Central memory CD8-positive, alpha-beta T cell (primary cell): Measurements from ENCODE around the gene ZNF664.

Experiments
- ATAC-seq: fragments of 150-1000 bp; cut with Tn5 transposase; replicated peaks from 2 replicates; pipeline ENCODE4 v1.10.0; 2022; ENCODE audit warnings: mild to moderate bottlenecking, moderate FRiP score, moderate number of reproducible peaks; ENCODE audit not compliant: poor library complexity, severe bottlenecking; ENCODE audit errors: extremely low read depth
- DNase-seq, 2 donors: peaks; one replicate each; pipeline ENCODE4 v3.0.0; 2021; ENCODE audit warnings: low spot score in 2 of 2
- H3K27ac Mint-ChIP-seq: one replicate; pipeline ENCODE4 v1.8.0; 2022; ENCODE audit warnings: low read depth, mild to moderate bottlenecking, moderate library complexity, mixed read lengths
- H3K27me3 Mint-ChIP-seq: one replicate; pipeline ENCODE4 v1.8.0; 2022; ENCODE audit warnings: mixed read lengths
- H3K36me3 Mint-ChIP-seq: one replicate; pipeline ENCODE4 v1.8.0; 2022; ENCODE audit warnings: mild to moderate bottlenecking, moderate library complexity, mixed read lengths; ENCODE audit not compliant: insufficient read depth
- H3K4me1 Mint-ChIP-seq: one replicate; pipeline ENCODE4 v1.8.0; 2022; ENCODE audit warnings: mixed read lengths
- H3K4me3 Mint-ChIP-seq: one replicate; pipeline ENCODE4 v1.8.0; 2022; ENCODE audit warnings: mild to moderate bottlenecking, moderate library complexity, mixed read lengths
- H3K9me3 Mint-ChIP-seq: one replicate; pipeline ENCODE4 v1.8.0; 2022; ENCODE audit warnings: mixed read lengths

The ZNF664 gene

DNA sequence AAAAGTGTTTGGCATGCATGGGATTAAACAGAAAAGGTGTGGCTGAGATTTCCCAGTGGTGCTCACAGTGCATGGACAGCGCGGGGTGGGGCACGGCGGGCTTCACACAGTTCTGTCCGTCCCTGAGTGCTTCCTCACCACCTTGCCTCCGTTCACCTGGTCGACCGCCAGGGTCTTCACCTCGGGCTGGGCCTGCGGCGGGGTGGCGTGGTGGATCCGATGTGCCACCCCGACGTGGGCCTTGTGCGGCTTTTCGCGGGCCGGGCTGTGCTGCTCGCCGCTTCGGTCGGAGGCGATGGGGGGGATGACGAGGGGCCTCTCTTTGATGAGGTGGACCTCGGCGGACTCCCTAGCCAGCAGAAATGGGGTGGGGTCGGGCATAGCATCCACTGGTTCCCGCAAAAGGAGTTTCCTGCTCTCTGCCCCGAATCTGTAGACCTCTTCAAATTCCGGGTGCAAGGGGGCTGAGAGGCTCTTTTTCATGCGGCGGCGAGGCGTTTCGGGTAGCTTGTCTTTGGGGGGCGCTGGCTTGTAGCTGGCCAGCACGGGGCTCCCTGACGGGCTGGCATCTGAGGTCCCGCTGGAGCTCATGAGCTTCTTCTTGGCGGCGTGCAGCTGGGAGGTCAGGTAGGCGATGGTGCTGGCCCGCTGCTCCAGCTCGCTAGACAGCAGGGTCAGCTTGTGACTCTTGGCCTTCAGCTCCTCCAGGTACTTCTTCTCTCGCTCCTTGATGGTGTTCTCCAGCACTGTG, 35.9 kb upstream of the ZNF664 start:
- no peak for ATAC-seq
- Mint-ChIP-seq H3K27me3 (no peaks in the 10 kb centered on the region), H3K4me1 (peaks cover 51% of the 10 kb centered on the region), H3K9me3 (no peaks in the 10 kb centered on the region), H3K4me3 (peak overlapping the region; percentile 70), H3K36me3 (peaks cover 3% of the 10 kb centered on the region), H3K27ac (peak overlapping the region; percentile 90)
- DNase-seq: no peak

DNA sequence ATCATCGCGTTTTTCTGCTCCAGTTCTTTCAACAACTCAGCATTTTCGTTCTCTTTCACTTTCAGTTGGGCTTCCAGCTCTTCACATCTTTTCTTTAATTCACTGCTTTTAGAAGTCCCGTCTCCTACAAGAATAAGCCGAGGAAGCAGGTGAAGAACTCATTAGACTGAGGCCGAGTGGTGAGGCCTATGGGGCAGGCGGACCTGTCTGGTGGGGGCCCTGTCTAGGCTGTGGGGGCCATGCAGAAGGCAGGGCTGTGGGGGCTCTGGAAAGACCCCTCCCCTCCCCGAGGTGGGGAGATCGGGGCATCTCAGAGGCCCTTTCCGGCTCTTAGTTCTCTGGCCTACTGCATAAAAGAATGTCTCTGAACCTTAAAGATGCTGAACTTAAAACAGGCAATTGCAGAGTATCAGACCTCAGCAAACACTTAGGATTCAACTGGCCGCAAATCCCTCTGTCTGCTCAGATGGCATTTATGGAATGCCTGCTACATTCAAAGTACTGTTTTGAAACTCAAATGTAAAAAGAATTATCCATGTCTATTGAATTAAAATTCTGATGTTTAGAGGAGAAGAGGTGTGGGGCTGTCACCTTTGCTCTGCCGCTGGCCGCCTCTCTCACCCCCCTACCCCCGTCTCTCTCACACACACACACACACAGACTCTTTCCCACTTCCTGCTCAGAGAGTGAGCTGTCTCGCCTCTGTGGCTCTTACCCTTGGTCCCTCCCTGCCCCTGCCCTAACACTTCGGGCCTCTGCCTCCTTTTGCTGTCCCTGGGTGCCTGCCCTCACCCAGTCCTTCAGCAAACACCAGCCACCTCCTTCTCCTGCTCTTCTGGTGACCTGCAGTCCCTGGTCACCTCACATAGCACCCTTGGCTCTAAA, 35.1 kb upstream of the ZNF664 start:
- ATAC-seq (peak; percentile 95), DNase-seq (peak; percentile 28 to 53)
- Mint-ChIP-seq H3K4me1 (peaks cover 46% of the 10 kb centered on the region), H3K27ac (peak overlapping the region; percentile 90), H3K36me3 (peaks cover 3% of the 10 kb centered on the region), H3K27me3 (no peaks in the 10 kb centered on the region), H3K4me3 (peak overlapping the region; percentile 70), H3K9me3 (no peaks in the 10 kb centered on the region)

DNA sequence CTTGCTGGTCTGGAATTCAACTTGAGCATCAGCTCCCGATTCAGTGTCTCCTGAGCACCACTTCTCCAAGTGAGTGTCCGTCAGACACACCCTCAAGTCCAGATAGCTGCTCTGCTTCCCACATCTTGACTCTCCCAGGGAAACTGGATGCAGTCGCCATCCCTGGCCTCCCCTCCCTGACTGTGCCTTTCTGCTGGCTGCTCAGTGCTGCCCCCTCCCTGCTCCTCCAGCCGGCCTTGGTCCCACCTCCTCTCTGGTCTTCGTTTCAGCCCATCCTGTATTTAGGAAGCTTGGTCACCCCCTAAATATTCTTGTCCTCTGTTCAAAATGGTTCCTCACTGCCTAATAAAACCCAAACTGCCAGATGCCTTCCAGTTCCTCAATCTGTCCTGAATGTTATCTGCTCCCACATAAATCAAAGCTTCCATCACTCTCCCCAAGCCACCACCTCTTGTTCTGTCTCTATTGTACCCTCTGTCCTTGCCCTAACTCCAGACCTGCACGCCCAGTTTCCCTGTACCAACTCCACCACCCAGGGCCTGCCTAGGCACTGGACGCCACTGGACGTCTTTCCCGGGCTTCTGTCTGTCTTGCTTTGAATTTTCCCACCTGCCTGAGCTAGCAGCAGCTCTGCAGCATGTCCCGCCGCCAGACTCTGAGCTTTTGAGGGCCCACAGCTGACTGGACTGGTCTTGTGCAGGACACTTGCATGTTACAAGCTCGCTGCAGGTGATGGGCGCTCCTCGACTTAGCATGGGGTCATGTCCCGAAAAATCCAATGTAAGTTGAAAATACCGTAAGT, 34.1 kb upstream of the ZNF664 start:
- no peaks in the 10 kb centered on the region for H3K27me3 Mint-ChIP-seq
- ATAC-seq (no peak), DNase-seq (no peak)
- peaks cover 39% of the 10 kb centered on the region for H3K4me1 Mint-ChIP-seq
- H3K27ac Mint-ChIP-seq: peak overlapping the region; percentile 90
- peaks cover 2% of the 10 kb centered on the region for H3K36me3 Mint-ChIP-seq
- H3K9me3 Mint-ChIP-seq: no peaks in the 10 kb centered on the region
- peak overlapping the region; percentile 70 for H3K4me3 Mint-ChIP-seq

DNA sequence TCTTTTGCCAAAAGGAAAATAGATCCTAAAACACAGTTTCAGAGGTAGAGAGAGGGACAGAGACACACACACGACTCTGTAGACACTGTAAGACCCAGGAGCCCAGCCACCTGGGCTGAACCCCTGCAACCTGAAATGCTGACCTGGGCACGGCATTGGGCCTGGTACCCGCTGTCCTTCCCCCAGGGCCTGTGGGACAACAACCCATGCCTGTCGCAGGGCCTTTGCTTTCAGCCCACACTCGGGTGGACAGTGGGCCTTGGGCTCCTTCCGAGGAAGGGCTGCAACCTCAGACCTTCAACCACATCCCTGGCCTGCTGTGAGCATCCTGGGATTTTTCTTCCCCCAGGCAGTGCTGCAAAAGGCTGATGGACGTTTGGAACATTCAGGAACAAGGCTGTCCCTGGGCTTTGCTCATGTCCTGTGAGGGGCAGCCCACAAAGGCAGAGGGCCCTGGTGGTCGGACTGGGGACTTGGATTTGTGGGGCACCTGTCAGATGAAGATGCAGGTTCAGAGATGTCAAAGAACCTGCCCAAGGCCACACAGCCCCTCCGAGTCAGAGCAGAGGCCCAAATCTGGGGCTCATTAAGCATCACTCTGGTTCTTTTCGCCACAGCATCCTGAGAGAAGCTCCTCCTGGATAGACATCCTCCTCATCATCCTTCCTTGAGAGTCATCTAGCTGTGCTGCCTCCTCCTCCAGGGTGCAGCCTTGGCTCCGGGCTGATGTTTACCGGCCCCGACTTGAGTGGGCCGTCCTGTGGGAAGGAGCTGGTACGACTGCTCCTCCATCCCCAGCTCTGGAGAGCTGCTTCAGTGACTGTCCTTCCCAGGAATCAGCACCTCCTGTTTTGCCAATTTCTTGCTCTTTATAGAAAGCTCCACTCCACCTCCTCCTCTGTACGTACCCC, 33.0 kb upstream of the ZNF664 start:
- no peak for DNase-seq
- Mint-ChIP-seq H3K4me1 (peaks cover 33% of the 10 kb centered on the region), H3K4me3 (no peak overlapping the region), H3K27me3 (no peaks in the 10 kb centered on the region), H3K27ac (peak overlapping the region; percentile 76), H3K36me3 (peaks cover 2% of the 10 kb centered on the region), H3K9me3 (no peaks in the 10 kb centered on the region)
- ATAC-seq: no peak

DNA sequence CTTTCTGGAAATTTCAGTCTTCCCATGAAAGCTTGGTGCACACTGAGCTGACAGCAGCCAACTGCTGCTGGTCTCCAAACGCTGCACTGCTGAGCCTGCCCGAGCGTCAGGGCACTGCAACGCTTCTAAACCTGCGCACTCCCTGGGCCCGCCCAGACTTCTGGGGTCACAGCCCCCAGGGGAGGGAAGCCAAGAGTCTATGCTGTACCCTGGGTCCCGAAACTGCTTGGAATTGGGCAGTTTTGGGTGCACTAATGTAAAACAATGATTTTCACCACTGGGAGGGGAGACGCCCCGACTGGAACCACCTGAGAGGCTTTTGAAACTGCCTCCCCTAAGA, 32.4 kb upstream of the ZNF664 start:
- no peaks in the 10 kb centered on the region for H3K27me3 Mint-ChIP-seq
- H3K4me1 Mint-ChIP-seq: peaks cover 29% of the 10 kb centered on the region
- H3K36me3 Mint-ChIP-seq: peaks cover 2% of the 10 kb centered on the region
- H3K27ac Mint-ChIP-seq: peak overlapping the region; percentile 76
- no peak overlapping the region for H3K4me3 Mint-ChIP-seq
- ATAC-seq (no peak), DNase-seq (no peak)
- H3K9me3 Mint-ChIP-seq: no peaks in the 10 kb centered on the region

DNA sequence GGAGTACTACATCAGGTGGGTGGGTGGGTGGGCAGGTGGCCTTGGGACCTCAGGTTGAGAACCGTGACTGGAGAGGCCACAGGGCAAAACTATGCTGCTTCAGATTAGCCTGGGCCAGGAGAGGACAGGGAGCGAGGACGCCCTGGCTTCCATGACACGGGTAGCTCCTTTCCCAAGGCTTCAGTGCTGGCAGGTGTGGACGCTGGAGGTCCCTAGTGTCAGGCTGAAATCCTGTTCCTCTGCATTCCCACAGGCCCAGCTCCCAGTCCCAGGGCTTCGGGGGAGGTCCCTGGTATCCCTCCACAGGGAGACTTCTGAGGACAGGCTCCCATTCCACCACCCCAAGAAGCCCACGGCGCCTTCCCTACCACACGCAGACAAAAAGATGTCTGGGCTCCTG, 32.0 kb upstream of the ZNF664 start:
- no peak overlapping the region for H3K27ac Mint-ChIP-seq

DNA sequence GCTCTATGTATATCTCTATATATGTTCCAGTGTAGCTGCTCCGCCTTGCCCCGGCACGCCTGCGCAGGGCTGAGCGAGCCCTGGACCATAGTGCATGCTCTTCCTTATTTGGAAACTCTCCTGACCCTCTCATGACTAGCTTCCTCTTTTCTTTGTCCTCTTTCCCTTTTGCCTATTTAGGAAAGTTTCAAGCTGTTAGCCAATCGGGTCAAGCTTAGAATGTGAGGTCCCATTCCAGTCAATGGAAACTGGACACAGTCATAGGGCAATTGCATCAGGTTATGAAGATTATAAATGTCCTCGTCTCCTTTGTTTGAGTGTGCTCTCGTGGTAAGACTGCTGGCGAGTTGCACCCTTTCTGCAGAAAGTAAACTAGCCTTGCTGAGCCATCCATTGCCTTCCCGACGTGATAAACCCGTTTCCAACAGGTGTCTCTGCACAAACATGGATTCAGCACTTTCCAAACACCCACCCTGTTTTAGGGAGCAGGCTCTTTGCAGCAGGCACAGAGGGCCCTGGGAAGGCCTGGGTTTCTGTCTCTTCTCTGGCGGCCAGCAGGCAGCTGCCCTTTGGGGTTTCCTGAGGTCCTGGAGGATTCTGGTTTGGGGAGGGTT, 31.3 kb upstream of the ZNF664 start:
- Mint-ChIP-seq H3K4me3 (no peak overlapping the region), H3K36me3 (peaks cover 5% of the 10 kb centered on the region), H3K9me3 (no peaks in the 10 kb centered on the region), H3K4me1 (peaks cover 30% of the 10 kb centered on the region), H3K27me3 (no peaks in the 10 kb centered on the region), H3K27ac (no peak overlapping the region)
- ATAC-seq (no peak), DNase-seq (no peak)

More for the DNA sequence above, 32.0 kb upstream of the ZNF664 start:
- Mint-ChIP-seq H3K36me3 (peaks cover 5% of the 10 kb centered on the region), H3K4me3 (no peak overlapping the region), H3K4me1 (peaks cover 32% of the 10 kb centered on the region), H3K27me3 (no peaks in the 10 kb centered on the region), H3K9me3 (no peaks in the 10 kb centered on the region)
- DNase-seq (no peak), ATAC-seq (no peak)

DNA sequence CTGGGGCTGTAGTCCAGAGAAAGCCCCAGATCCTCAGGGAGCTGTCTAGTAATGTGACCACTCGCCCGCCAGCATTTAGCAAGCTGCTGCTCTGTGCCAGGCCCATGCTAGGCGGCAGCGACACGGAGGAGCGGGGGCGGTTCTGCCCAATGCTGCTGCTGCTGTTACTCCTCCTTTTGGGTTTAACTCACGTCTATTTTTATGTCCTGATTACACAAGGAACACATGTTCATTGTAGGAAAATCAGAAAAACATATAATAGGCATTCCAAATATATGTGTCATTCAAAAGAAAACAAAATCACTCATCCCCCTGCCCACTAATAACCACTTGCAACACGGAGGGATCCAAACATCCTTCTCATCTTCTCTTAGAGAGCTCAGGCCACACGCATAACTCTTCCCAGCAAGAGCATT, 30.8 kb upstream of the ZNF664 start:
- no peak for DNase-seq
- peaks cover 5% of the 10 kb centered on the region for H3K36me3 Mint-ChIP-seq
- no peaks in the 10 kb centered on the region for H3K9me3 Mint-ChIP-seq
- H3K4me3 Mint-ChIP-seq: no peak overlapping the region
- no peaks in the 10 kb centered on the region for H3K27me3 Mint-ChIP-seq
- ATAC-seq: no peak
- H3K4me1 Mint-ChIP-seq: peaks cover 29% of the 10 kb centered on the region
- H3K27ac Mint-ChIP-seq: no peak overlapping the region

DNA sequence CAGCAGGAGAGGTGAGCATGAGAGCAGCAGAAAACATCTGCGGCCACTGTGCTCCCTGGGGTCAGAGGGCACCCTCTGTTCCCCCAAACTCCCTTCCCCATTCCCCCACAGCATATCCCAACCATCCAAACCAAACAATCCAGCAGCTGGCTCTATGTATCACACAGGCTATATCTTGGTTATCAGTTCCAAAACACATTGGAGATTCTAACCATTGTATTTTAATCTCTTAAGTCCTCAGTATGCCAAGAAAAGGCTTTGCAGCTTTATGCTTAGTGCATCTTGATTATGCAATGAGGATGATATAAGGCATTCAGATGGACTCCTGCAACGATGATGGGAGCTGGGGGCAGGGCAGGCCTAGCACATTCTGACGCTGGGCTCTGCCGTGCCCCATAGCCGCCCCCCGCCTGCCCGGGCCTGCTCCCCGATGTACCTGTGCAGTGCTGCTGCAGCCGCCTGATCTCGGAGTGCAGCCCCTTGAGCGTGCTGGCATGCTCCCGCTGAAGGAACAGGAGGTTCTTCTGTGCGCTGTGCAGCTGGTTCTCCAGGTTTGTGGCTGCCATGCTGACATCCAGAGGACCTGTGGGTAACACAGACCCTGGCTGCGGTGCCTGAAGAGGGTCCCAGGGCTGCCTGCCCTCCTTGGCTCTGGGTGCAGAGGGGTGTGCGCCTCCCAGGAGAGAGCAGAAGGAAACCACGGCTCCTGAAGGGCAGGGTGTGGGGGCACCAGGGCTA, 29.9 kb upstream of the ZNF664 start:
- DNase-seq: no peak
- Mint-ChIP-seq H3K4me1 (peaks cover 21% of the 10 kb centered on the region), H3K27me3 (no peaks in the 10 kb centered on the region), H3K36me3 (peaks cover 5% of the 10 kb centered on the region), H3K4me3 (no peak overlapping the region), H3K9me3 (no peaks in the 10 kb centered on the region), H3K27ac (peak overlapping the region; percentile 25)
- ATAC-seq: no peak

DNA sequence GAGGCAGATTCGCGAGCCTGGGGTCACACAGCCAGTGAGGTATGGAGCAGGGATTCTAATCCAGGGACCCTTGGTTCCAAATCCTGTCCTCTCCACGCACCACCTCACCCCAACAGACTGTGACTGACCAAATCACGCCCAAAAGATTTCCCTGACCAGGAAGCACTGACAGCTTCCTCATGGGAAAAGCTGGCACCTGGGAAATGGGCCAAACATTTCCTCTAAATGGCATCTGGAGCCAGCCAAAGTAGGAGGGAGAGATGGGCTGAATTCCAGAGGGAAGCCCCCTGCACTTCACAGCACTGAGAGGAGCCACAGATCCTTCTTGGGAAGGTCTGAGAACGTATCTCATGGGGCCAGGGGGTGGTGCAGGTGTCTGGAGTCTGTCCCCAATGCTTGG, 29.2 kb upstream of the ZNF664 start:
- H3K27me3 Mint-ChIP-seq: no peaks in the 10 kb centered on the region
- H3K4me1 Mint-ChIP-seq: peaks cover 17% of the 10 kb centered on the region
- no peak for ATAC-seq
- H3K9me3 Mint-ChIP-seq: no peaks in the 10 kb centered on the region
- H3K36me3 Mint-ChIP-seq: peaks cover 5% of the 10 kb centered on the region
- H3K4me3 Mint-ChIP-seq: no peak overlapping the region
- no peak overlapping the region for H3K27ac Mint-ChIP-seq
- no peak for DNase-seq

DNA sequence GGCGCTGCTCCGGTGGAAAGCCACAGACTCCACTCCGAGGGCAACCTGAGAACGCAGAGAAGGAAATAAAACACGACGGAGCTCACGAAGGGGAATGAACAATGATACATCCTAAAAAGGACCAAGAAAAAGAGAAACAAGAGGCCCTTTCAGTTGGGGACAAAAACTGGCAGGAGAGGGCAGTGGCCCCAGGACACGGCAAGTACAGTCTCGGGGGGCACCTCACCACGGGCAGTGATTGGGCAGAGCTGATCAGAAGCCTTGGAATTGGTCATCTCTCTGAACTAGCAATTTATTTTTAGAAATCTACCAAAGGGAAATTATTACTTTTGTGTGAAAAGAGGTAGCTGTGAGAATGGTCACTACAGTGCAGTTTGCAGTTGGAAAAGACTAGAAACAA, 28.3 kb upstream of the ZNF664 start:
- Mint-ChIP-seq H3K4me1 (peaks cover 14% of the 10 kb centered on the region), H3K27me3 (no peaks in the 10 kb centered on the region), H3K27ac (no peak overlapping the region), H3K9me3 (no peaks in the 10 kb centered on the region), H3K36me3 (peaks cover 4% of the 10 kb centered on the region), H3K4me3 (no peak overlapping the region)
- DNase-seq: no peak
- ATAC-seq: no peak
